Activated CD8-positive, alpha-beta T cell treated with anti-CD3 and anti-CD28 coated beads for 36 hours (primary cell): ENCODE results near the gene DUSP9. TPM values are rescaled to one million over a fixed set of nuclear protein-coding genes. Genes with fewer than 3 reads are reported as not detected.

Source experiments
- ATAC-seq: fragments of 200-7000 bp; cut with Tn5 transposase; one replicate; pipeline ENCODE4 v1.10.0; 2021; ENCODE audit warnings: mild to moderate bottlenecking, moderate library complexity
- CTCF ChIA-PET: fragments of 350-600 bp; sonication (Branson Sonifier 250); formaldehyde crosslinking; loops from one replicate; lab custom pipeline; 2021; ENCODE audit warnings: antibody characterized with exemption; lab: Charles Lee
- POLR2A ChIA-PET: fragments of 350-600 bp; sonication (Branson Sonifier 250); formaldehyde crosslinking; loops from one replicate; lab custom pipeline; 2021; ENCODE audit warnings: antibody characterized with exemption; lab: Charles Lee
- DNase-seq: peaks from one replicate; pipeline ENCODE4 v3.0.0-alpha.2; 2020
- H3K27ac Mint-ChIP-seq: one replicate; pipeline ENCODE4 v1.8.0; 2021; ENCODE audit warnings: mild to moderate bottlenecking, mixed read lengths
- H3K27me3 Mint-ChIP-seq: one replicate; pipeline ENCODE4 v1.8.0; 2021; ENCODE audit warnings: mixed read lengths
- H3K36me3 Mint-ChIP-seq: one replicate; pipeline ENCODE4 v1.8.0; 2021; ENCODE audit warnings: low read depth, mixed read lengths
- H3K4me1 Mint-ChIP-seq: one replicate; pipeline ENCODE4 v1.8.0; 2021; ENCODE audit warnings: low read depth, mixed read lengths
- H3K4me3 Mint-ChIP-seq: one replicate; pipeline ENCODE4 v1.8.0; 2021; ENCODE audit warnings: mild to moderate bottlenecking, moderate library complexity, mixed read lengths
- H3K9me3 Mint-ChIP-seq: one replicate; pipeline ENCODE4 v1.8.0; 2021; ENCODE audit warnings: mixed read lengths
- intact Hi-C: fragments of 100-400 bp; cut with micrococcal nuclease; formaldehyde crosslinking; loops from one replicate; pipeline ENCODE4 v1.10.0; 2022
- total RNA-seq, 2 experiments: library from RNA; stranded (reverse); gene quantifications; one replicate each; pipeline ENCODE4 v1.2.3, GENCODE V29; 2021
- TF ChIP-seq, protein P1 (sequence below): fragments of 200-600 bp; IDR thresholded peaks from one replicate; pipeline ENCODE4 v1.8.0; 2022; ENCODE audit warnings: antibody characterized with exemption, mild to moderate bottlenecking

The DUSP9 gene
- total RNA-seq, 2 experiments from 2014 or later: 0.14 TPM; not detected in 1

GRCh38 chrX:153687121-153688039 is 40.4 kb downstream of the DUSP9 start, which contains the start of gene SLC6A8:
TSS of gene SLC6A8 (plus strand) at chrX:153687926. CDS start at chrX:153688575, 649 bp downstream.
- peak within 1 kb of the TSS; percentile 59 for H3K4me3 Mint-ChIP-seq
- H3K27me3 Mint-ChIP-seq: peaks cover 6% of the 10 kb centered on the region
- H3K4me1 Mint-ChIP-seq: no peaks in the 10 kb centered on the region
- DNase-seq (peak; percentile 37), ATAC-seq (peak; percentile 64)
- intact Hi-C loops: no loop called here
- H3K9me3 Mint-ChIP-seq: no peaks in the 10 kb centered on the region
- ChIA-PET POLR2A (no interaction called here), CTCF (interaction anchor here (1.5 kb wide), 1 partner anchor 85 kb away, joined by 5 read pairs; no protein-coding TSS in a partner anchor)
- TF ChIP-seq, protein P1, sequence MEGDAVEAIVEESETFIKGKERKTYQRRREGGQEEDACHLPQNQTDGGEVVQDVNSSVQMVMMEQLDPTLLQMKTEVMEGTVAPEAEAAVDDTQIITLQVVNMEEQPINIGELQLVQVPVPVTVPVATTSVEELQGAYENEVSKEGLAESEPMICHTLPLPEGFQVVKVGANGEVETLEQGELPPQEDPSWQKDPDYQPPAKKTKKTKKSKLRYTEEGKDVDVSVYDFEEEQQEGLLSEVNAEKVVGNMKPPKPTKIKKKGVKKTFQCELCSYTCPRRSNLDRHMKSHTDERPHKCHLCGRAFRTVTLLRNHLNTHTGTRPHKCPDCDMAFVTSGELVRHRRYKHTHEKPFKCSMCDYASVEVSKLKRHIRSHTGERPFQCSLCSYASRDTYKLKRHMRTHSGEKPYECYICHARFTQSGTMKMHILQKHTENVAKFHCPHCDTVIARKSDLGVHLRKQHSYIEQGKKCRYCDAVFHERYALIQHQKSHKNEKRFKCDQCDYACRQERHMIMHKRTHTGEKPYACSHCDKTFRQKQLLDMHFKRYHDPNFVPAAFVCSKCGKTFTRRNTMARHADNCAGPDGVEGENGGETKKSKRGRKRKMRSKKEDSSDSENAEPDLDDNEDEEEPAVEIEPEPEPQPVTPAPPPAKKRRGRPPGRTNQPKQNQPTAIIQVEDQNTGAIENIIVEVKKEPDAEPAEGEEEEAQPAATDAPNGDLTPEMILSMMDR: no peak
- H3K36me3 Mint-ChIP-seq: no peaks in the 10 kb centered on the region
- H3K27ac Mint-ChIP-seq: no peak within 1 kb of the TSS

DNA sequence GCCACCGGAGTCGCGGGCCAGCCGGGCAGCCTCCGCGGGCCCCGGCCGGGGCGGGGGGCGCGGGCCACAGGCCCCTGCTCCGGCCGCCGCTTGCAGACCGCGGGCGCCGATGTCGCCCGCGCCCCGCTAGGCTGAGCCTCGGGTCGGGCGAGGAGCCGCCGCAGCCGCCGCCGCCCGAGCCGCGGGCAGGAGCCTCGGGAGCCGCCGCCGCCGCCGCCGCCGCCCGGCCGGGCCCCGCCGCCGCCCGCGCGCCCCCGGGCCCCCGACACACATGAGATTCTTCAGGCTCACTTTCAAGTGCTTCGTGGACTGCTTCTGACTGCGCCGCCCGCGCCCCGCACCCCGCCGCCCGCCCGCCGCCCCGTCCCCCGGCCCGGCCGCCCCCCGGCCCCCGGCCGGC is 41.1 kb downstream of the DUSP9 start:
- peaks cover 6% of the 10 kb centered on the region for H3K27me3 Mint-ChIP-seq
- CTCF ChIA-PET: no interaction called here
- TF ChIP-seq, protein P1: no peak
- POLR2A ChIA-PET: no interaction called here
- intact Hi-C loops: no loop called here
- no peaks in the 10 kb centered on the region for H3K4me1 Mint-ChIP-seq
- no peaks in the 10 kb centered on the region for H3K36me3 Mint-ChIP-seq
- DNase-seq (no peak), ATAC-seq (peak; percentile 15)
- no peak overlapping the region for H3K27ac Mint-ChIP-seq
- no peaks in the 10 kb centered on the region for H3K9me3 Mint-ChIP-seq
- no peak overlapping the region for H3K4me3 Mint-ChIP-seq

DNA sequence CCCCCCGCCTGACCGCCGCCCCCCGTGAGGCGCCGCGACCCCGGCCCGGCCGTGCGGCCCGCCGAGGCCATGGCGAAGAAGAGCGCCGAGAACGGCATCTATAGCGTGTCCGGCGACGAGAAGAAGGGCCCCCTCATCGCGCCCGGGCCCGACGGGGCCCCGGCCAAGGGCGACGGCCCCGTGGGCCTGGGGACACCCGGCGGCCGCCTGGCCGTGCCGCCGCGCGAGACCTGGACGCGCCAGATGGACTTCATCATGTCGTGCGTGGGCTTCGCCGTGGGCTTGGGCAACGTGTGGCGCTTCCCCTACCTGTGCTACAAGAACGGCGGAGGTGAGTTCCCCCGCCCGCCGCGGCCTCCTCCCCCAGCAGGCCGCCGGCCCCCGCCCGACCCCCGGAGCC is 41.5 kb downstream of the DUSP9 start:
- no peaks in the 10 kb centered on the region for H3K4me1 Mint-ChIP-seq
- peaks cover 6% of the 10 kb centered on the region for H3K27me3 Mint-ChIP-seq
- no peak overlapping the region for H3K4me3 Mint-ChIP-seq

DNA sequence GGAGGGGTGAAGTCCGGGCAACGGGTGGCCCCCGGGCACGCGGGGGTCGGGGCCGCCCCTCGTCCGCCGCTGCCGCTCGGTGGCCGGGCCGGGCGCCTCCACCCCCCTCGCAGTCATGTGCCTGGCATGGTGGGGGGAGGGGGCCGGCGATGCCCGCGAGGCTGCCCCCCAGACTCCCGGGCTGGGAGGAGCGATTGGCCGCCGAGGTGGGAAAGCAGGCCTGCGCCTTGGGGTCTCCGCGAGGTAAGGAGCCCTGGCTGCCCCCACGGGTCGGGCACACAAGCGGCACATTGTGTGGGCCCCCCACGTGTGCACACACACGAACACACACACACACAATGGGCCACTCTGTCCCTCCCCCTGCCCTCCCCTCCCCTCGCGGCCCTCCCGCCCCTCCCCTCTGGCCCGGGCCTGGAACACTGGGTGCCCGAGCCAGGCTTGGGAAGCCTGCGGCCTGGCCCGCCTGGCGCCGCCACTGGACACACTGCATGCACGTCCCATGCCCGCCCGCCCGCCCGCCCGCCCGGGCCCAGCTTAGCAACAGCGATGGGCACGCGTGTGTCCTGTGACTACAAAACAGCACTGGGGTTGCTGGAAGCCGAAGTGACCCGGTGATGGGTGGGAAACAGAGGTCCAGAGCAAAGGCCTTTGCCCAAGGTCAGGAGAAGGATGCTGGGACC is 42.0 kb downstream of the DUSP9 start:
- H3K4me1 Mint-ChIP-seq: no peaks in the 10 kb centered on the region
- intact Hi-C loops: no loop called here
- DNase-seq: no peak
- H3K36me3 Mint-ChIP-seq: no peaks in the 10 kb centered on the region
- H3K27me3 Mint-ChIP-seq: peaks cover 6% of the 10 kb centered on the region
- no peaks in the 10 kb centered on the region for H3K9me3 Mint-ChIP-seq
- no peak for ATAC-seq
- no peak overlapping the region for H3K4me3 Mint-ChIP-seq
- H3K27ac Mint-ChIP-seq: no peak overlapping the region
- CTCF ChIA-PET: no interaction called here
- TF ChIP-seq, protein P1: no peak
- POLR2A ChIA-PET: no interaction called here

More for the DNA sequence above, 41.5 kb downstream of the DUSP9 start:
- ATAC-seq (no peak), DNase-seq (no peak)
- POLR2A ChIA-PET: no interaction called here
- TF ChIP-seq, protein P1: no peak
- intact Hi-C loops: no loop called here
- CTCF ChIA-PET: no interaction called here
- H3K27ac Mint-ChIP-seq: no peak overlapping the region
- H3K36me3 Mint-ChIP-seq: no peaks in the 10 kb centered on the region
- H3K9me3 Mint-ChIP-seq: no peaks in the 10 kb centered on the region
